SK-N-SH treated with all-trans-retinoic acid at 6 μM for 48 hours (cell line): ENCODE results near the gene ZNF160.

Source experiments
- ATAC-seq: fragments of 200-7000 bp; cut with Tn5 transposase; 3 replicates; pipeline ENCODE4 v1.9.1; 2020; ENCODE audit warnings: mild to moderate bottlenecking, moderate library complexity
- ARNTL ChIP-seq: fragments of 450-650 bp; formaldehyde crosslinking; IDR thresholded peaks from 2 replicates; pipeline ENCODE4 v1.5.0; 2020; ENCODE audit warnings: low read depth, mild to moderate bottlenecking, moderate library complexity, borderline replicate concordance
- BACH2 ChIP-seq: fragments of 250-450 bp; sonication (Bioruptor Pico); IDR thresholded peaks from 2 replicates; pipeline ENCODE4 v1.9.0; 2021; ENCODE audit warnings: mild to moderate bottlenecking, borderline replicate concordance
- CREB5 ChIP-seq: fragments of 250-450 bp; sonication (Bioruptor Pico); IDR thresholded peaks from 2 replicates; pipeline ENCODE4 v1.5.1; 2020; ENCODE audit warnings: low read depth, mild to moderate bottlenecking, moderate library complexity
- CSDC2 ChIP-seq: fragments of 250-450 bp; sonication (Bioruptor Pico); IDR thresholded peaks from 2 replicates; pipeline ENCODE4 v1.5.0; 2020; ENCODE audit warnings: mild to moderate bottlenecking, moderate library complexity
- CSRNP3 ChIP-seq: fragments of 250-450 bp; sonication (Bioruptor Pico); IDR thresholded peaks from 2 replicates; pipeline ENCODE4 v1.5.1; 2021; ENCODE audit warnings: mild to moderate bottlenecking, moderate library complexity
- ESRRG ChIP-seq: fragments of 250-450 bp; sonication (Bioruptor Pico); IDR thresholded peaks from 2 replicates; pipeline ENCODE4 v1.6.1; 2021; ENCODE audit warnings: mild to moderate bottlenecking
- GLIS3 ChIP-seq: fragments of 250-450 bp; sonication (Bioruptor Pico); IDR thresholded peaks from 2 replicates; pipeline ENCODE4 v1.5.0; 2020; ENCODE audit warnings: mild to moderate bottlenecking, moderate library complexity
- ISL1 ChIP-seq: fragments of 250-450 bp; sonication (Bioruptor Pico); IDR thresholded peaks from 2 replicates; pipeline ENCODE4 v2.1.2; 2022; ENCODE audit warnings: mild to moderate bottlenecking, moderate library complexity
- PATZ1 ChIP-seq: fragments of 250-450 bp; sonication (Bioruptor Pico); IDR thresholded peaks from 2 replicates; pipeline ENCODE4 v1.8.0; 2020; ENCODE audit warnings: mild to moderate bottlenecking, moderate library complexity, borderline replicate concordance
- POU6F1 ChIP-seq: fragments of 250-450 bp; sonication (Bioruptor Pico); IDR thresholded peaks from 2 replicates; pipeline ENCODE4 v1.8.0; 2021; ENCODE audit warnings: low read depth, mild to moderate bottlenecking, moderate library complexity, borderline replicate concordance
- PPARA ChIP-seq: fragments of 250-450 bp; sonication (Bioruptor Pico); IDR thresholded peaks from 2 replicates; pipeline ENCODE4 v1.5.0; 2020; ENCODE audit warnings: mild to moderate bottlenecking, borderline replicate concordance
- RARB ChIP-seq: fragments of 250-450 bp; sonication (Bioruptor Pico); IDR thresholded peaks from 2 replicates; pipeline ENCODE4 v1.8.0; 2021; ENCODE audit warnings: mild to moderate bottlenecking, moderate library complexity
- SNAI2 ChIP-seq: fragments of 250-450 bp; sonication (Bioruptor Pico); IDR thresholded peaks from 2 replicates; pipeline ENCODE4 v1.5.0; 2020; ENCODE audit warnings: mild to moderate bottlenecking, moderate library complexity
- TCF4 ChIP-seq: fragments of 250-450 bp; sonication (Bioruptor Pico); IDR thresholded peaks from 2 replicates; pipeline ENCODE4 v1.8.0; 2021; ENCODE audit warnings: mild to moderate bottlenecking, moderate library complexity, borderline replicate concordance
- TOX ChIP-seq: fragments of 250-450 bp; sonication (Bioruptor Pico); IDR thresholded peaks from 2 replicates; pipeline ENCODE4 v1.8.0; 2021; ENCODE audit warnings: mild to moderate bottlenecking, moderate library complexity, borderline replicate concordance
- TSHZ2 ChIP-seq: fragments of 250-450 bp; sonication (Bioruptor Pico); IDR thresholded peaks from 2 replicates; pipeline ENCODE4 v1.5.0; 2020; ENCODE audit warnings: mild to moderate bottlenecking, moderate library complexity
- ZC3H10 ChIP-seq: fragments of 250-450 bp; sonication (Bioruptor Pico); IDR thresholded peaks from 2 replicates; pipeline ENCODE4 v1.5.1; 2021; ENCODE audit warnings: mild to moderate bottlenecking, moderate library complexity
- ZFP3 ChIP-seq: fragments of 250-450 bp; sonication (Bioruptor Pico); IDR thresholded peaks from 2 replicates; pipeline ENCODE4 v1.5.0; 2020; ENCODE audit warnings: mild to moderate bottlenecking, moderate library complexity
- ZNF565 ChIP-seq: fragments of 450-650 bp; formaldehyde crosslinking; conservative IDR thresholded peaks from 2 replicates; pipeline ENCODE4 v1.5.0; 2020; ENCODE audit warnings: low read depth, mild to moderate bottlenecking, moderate library complexity
- ZNF70 ChIP-seq: fragments of 450-650 bp; formaldehyde crosslinking; IDR thresholded peaks from 2 replicates; pipeline ENCODE4 v1.5.0; 2020; ENCODE audit warnings: mild to moderate bottlenecking, moderate library complexity
- ZNF8 ChIP-seq: fragments of 450-650 bp; formaldehyde crosslinking; IDR thresholded peaks from 2 replicates; pipeline ENCODE4 v1.5.0; 2020; ENCODE audit warnings: mild to moderate bottlenecking, moderate library complexity

The ZNF160 gene

GRCh38 chr19:53041366-53041765 lies 61.9 kb downstream of the ZNF160 start:
- TF ChIP-seq GLIS3 (CRISPR knock-in tag) = no peak
- TF ChIP-seq ZNF565 = no peak
- no peak for TF ChIP-seq PATZ1 (CRISPR knock-in tag)
- TF ChIP-seq CSRNP3 (CRISPR knock-in tag) = no peak
- no peak for TF ChIP-seq ZNF8
- TF ChIP-seq CSDC2 = no peak
- no peak for TF ChIP-seq CREB5
- TF ChIP-seq ARNTL (CRISPR knock-in tag) = no peak
- TF ChIP-seq POU6F1 (CRISPR knock-in tag) = no peak
- TF ChIP-seq ESRRG (CRISPR knock-in tag) = no peak
- ATAC-seq = no peak

- TF ChIP-seq POU6F1 (CRISPR knock-in tag) (no peak), RARB (CRISPR knock-in tag) (no peak), TSHZ2 (CRISPR knock-in tag) (no peak), TCF4 (CRISPR knock-in tag) (no peak), ZNF70 (CRISPR knock-in tag) (no peak), CREB5 (no peak), ESRRG (CRISPR knock-in tag) (no peak), BACH2 (CRISPR knock-in tag) (no peak), ISL1 (CRISPR knock-in tag) (no peak), CSRNP3 (CRISPR knock-in tag) (no peak), ZC3H10 (CRISPR knock-in tag) (no peak), ZFP3 (no peak), TOX (CRISPR knock-in tag) (no peak), SNAI2 (CRISPR knock-in tag) (no peak), PPARA (CRISPR knock-in tag) (no peak)
- ATAC-seq = peak; percentile 71
Observed at GRCh38 chr19:53037101-53038097, 65.8 kb downstream of the ZNF160 start.
